HCEC 1CT (cell line): Measurements from ENCODE around the gene NOC3L.

ENCODE experiments used
- DNase-seq: peaks from one replicate; pipeline ENCODE4 v3.0.0-alpha.2; 2017

NOC3L gene

DNA sequence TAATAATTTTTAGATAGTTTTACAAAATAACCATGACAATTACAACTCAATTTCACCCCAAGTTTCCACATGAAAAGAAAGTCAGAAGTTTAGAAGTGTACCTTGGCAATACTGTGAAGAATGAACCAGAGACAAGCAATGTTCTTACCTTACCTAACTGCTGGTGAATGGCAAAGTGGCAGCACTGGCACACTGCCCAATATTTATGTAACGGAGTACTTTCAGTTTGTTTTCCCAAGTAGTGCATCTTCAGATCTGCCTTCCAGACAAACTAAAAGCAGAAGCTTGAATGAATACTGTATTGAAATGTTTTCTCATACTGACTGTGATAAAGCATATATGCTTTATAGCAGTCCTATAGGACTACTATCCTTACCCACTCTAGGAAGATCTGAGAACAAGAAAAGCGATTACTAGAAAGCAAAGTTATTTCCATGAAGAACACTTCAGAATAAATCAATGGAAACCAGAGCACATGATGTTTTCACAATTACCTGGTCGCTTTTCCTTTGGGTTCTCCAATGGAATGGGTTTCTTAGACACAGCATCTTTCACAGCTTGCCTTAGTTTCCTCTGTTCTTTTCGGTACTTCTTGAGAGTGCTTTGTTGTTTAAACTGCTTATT lies 1.5 kb downstream of the NOC3L start:
- DNase-seq: no peak

DNA sequence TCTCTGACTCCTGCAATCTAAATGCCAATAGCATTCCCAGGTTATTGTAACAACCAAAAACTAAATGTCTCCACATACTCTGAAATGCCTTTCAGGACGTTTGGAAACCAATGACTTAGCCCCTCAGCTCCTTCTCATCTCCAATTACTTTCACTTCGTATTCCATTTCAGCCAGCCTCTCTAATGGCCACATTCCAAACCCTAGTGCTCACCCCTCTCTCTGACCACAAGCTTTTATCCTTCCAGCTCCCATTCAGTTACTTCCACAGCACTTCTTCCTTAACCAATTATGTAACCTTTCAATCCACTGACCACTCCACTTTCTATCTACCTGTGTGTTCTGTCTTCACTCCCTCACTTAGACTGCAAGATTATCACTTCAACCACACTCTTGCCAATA lies 4.3 kb downstream of the NOC3L start:
- peak; percentile 90 for DNase-seq

DNA sequence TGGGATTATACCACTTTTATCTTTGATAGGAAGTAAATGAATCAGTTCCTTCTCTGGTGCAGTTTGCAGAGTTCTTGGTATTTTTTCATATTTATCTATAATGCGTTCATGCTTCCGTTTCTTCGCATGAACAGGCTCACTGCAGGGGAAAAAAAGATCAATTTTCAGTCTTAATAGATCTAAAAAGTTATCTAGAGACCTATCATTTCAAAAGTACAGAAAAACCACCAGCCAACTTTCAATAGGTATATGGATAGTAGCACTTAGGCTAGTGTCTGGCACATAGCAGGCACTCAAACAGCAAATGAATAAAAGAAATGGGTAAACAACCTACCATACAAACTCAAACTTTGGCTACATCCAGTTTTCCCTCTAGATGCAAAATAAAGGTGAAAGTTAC lies 5.5 kb downstream of the NOC3L start:
- no peak for DNase-seq

DNA sequence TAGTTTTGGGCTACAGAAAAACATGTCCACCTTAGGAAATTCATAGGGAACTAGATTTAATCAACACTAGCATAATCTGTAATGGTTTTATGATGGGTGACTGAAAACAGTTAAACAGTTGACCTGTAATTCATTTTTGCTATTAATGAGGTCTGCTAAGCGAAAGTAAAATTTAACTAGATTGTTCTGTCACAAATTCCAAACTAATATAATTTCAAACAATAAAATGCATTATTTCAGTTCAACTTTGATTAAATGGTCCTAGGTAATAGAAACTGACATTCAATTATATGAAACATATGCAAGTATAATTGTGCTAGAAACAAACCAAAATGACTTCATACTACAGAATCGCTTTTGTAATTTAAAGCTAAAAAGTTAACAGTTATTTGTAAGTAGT lies 6.9 kb downstream of the NOC3L start:
- no peak for DNase-seq

DNA sequence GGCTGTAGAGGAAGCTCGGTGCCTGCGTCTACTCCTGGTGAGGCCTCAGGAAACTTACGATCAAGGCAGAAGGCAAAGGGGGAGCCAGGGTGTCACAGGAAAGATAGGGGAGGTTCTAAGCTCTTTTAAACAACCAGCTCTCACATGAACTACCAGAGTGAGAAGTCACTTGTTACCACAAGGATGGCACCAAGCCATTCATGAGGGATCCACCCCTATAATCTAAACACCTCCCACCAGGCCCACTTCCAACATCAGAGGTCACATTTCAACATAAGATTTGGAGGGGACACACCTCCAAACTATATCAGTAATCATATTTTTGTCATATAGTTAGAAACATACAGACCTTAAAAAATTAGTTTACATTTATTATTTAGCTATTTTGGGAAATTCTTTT lies 9.4 kb downstream of the NOC3L start:
- no peak for DNase-seq

DNA sequence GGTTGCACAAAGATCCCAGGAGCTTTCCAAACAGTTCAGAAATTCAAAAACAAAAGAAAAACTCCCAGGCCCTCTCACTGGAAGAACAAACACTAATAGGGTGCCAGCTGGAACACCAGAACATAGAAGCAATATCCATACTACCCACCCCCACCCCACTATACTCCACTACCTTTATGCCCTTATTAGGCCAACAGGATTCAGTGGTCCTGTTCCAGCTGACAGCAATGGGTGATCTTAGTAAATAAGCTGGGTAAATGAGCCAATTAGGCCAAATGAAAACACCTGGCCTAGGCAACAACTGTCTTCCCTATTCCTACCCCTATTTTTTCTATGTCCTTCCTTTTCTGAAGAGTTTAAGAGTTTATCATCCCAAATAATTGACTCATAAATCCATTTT lies 11.7 kb downstream of the NOC3L start:
- no peak for DNase-seq

DNA sequence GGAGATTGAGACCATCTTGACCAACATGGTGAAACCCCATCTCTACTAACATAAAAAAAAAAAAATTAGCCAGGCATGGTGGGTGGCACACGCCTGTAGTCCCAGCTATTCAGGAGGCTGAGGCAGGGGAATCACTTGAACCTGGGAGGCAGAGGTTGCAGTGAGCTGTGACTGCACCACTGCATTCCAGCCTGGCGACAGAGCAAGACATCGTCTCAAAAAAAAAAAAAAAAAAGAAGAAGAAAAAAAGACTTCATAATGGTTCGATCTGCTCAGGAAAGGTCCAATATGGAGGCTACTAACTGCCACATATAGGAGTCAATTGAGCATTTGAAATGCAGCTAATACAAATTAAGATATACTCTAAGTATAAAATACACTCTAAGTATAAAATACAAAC lies 12.2 kb downstream of the NOC3L start:
- peak; percentile 8 for DNase-seq

DNA sequence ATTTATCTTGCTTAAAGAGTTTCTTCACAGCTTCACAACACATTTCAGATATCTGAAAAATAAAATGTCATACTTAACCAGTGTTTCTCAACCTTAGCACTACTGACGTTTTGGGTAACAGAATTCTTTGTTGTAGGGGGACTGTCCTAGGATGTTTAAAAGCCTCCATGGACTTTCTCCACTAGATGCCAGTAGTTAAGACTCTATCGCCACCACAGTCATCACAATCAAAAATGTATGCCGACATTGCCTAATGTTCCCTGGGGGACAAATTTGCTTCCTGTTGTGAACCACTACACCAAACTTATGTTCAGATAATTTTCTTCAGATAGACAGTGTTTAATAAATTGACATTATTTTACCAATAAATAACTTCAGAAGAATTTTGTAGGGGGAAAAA lies 13.4 kb downstream of the NOC3L start:
- DNase-seq: peak; percentile 7

DNA sequence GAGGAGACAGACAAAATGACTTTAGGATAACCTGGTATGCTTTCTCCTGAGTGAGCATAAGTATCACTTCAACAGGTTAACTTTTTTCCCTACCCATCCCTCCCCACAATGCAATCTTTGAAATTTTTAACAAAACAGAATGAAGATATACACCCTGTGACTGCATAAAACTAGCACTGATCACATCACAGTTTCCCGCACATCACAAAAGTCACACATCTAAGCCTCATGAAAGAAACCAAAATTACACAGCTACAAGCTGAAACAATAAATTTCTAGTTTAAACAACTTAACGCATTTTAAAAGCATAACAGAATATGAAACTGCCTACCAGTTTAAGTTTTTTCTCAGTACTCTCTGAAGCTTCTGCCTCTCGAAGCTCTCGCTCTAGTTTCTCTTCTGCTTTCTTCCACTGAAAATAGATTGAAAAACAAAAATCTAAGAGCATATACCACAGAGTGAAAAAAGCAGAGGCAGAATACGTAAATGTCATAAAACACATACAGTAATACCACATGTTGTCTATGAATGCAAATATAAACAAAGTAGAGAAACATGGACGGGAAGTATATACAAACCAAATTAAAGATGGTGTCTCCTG lies 18.1 kb downstream of the NOC3L start:
- no peak for DNase-seq

DNA sequence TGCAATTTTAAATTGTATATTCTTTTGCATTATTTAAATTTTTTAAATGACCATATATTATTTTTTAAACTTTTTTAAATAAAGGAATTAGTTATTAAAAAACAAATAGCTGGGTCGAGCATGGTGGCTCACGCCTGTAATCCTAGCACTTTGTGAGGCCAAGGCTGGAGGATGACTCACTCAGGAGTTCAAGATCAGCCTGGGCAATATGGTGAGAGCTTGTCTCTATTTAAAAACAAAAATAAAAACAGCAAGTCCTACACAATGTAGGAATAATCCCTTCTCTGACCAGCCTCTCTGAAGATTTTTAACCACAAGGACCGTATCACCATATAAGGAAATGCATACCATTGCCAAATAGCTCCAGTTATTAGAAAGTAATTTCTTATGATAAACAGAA lies 19.6 kb downstream of the NOC3L start:
- DNase-seq: peak; percentile 42

DNA sequence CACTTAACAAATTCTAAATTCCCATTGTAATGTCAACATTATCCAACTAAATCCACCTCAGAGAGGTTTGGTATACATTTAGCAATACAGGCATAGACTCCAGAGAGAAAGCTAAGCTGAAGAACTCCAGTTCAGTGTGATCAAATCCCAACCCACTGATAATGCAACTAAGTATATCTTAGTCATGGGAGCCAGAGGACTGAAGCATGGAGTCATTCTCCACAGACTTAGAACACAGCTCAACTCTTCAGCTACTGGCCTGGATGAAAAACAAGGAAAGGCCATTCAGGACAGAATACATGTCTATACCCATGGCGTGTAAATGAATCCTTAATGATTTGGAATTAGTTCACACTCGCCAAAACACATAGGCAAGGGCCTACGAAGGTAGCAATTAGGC lies 27.9 kb downstream of the NOC3L start:
- DNase-seq: no peak

DNA sequence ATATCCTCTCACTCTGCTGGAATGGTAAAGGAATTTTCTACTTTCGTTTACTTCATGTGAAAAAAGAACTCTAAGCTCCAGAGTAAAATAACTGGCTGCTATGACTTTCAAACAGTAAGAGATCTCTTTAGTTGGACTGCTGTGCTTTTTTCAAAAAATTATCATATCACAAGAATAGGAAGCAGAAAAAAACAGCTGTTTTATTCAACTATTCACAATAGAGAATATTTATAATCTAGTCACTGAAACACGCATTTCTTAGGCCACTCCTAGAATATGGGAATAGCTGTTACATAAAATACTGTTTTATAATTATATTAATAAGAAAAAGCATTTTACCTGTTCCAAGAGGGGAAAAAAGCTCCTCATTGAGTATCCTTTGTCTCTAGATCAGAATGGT lies 29.7 kb downstream of the NOC3L start:
- no peak for DNase-seq

DNA sequence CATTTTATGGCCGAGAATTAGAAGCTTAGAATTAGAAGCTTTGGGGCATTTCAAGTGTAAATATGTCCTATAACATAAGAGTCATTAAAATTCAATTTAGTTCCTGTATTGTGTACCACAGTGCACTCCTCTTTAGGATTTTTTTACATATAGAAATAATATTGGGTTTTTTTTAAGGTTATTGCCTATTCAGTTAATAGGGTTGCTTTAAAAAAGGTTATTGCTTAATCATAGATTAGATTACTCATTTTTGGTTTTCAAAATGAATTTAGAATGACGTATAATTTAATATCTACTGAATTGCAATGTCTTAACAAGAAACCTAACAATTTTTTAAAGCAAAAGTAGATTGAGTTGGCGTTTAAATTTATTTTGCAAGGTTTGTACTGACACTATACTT lies 34.1 kb downstream of the NOC3L start:
- DNase-seq: no peak

DNA sequence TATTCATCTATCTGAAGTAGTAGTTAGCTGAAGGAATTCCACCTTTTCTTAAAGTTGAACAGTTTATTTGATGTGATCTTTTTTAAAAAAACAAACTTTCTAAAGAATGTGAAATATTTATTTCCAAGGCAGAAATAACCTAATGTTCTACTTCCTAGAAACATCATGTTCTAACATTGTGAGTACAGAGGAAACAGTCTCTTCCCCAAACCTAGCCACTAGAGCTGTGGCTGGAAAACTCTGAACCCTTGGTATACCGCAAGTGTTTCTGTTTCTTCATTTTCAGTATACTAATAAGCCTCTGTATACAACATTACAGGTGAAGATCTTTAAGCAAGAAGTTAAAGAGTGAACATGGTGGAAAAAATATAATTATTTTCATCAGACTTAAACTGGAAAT lies 35.1 kb downstream of the NOC3L start:
- no peak for DNase-seq

DNA sequence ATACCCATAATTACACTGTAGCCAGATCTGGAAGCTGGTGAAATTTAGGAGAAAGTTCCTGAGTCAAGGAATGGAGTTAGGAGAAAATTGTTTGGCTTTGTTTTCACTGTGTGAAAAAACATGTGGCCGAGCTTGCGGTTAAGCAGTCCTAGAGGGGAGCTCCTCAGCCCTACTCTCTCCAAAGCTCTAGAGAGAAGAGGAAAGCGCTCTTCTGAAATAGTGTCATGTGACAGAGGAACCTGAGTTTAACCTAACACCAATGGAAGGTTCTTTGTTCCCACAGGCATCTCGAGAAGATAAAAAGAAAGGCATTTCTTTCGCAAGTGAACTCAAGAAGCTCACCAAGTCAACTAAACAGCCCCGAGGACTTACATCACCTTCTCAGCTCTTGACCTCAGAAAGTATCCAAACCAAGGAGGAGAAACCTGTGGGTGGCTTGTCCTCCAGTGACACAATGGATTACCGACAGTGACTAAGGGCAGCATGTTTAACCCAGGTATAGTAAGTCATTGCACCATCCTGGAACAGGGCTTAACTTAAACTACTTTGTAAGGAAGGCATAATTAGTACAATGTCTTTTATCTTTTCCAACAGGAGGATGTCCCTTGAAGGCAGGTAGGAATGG lies 38.0 kb downstream of the NOC3L start:
- DNase-seq: no peak

DNA sequence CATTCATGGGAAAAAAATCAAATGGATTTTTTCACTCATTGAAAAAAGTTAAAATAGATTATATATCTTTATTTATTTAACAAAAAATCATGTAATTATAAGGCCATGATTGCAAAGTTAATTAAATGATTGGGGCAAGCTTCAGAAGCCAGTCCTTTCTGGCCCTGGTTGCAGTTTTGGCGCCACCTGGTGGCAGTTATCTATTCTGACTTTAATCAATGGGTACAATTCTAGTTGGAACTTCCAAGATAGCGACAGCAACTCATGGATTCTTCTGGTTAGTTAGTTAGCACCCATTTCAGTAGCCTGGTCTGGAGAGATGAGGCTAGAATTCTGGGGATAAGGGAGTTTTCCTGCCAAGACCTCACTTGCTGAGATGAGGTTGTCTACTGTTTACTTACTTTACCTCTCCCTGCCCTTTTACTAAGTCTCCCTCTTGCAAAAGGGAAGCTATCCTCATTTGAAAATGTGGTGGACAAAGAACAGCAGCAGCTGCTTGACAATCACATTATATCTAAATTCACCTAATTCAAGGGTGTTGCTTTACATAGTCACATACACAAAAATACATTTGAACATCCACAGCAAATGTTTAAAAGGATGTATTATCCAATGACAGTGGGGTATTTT lies 42.3 kb downstream of the NOC3L start:
- peak; percentile 38 for DNase-seq

DNA sequence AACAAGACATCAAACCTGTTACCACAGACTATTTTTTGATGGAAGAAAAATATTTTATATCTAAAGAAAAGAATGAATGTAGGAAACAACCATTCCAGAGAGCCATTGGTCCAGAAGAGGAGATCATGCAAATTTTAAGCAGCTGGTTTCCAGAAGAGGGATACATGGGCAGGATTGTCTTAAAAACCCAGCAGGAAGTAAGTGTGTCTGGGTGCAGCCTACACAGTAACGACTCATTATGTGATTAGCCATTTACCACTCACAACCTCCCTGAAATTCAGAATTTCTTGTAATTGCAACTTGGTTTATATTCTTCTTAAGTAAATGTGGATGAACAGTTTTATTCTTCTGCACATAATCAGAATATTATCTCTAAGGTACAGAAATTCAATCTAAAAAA lies 46.2 kb downstream of the NOC3L start:
- DNase-seq: peak; percentile 12

DNA sequence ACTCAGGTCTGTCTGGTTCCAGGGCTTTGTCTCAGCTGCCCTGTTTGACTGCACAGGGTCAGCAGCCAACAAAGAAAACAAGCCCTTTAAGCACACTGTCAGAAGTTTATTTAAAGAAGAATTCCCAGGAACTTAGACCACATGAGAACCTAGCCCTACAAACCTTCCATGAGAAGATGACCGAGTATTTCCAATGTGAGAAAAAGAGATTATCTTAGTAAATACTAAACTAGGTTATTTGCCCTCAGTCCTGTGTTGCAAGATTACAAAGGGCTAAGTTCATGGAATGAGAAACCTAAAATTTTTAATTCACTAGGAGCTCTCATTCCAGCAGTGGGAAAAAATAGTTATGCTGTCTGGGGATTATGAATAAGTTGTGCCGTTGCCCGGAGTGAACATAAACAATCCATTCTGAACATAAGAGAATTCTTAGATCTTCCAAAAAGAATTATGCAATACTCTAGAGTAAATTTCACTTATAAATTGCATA lies 46.7 kb downstream of the NOC3L start:
- peak; percentile 72 for DNase-seq

DNA sequence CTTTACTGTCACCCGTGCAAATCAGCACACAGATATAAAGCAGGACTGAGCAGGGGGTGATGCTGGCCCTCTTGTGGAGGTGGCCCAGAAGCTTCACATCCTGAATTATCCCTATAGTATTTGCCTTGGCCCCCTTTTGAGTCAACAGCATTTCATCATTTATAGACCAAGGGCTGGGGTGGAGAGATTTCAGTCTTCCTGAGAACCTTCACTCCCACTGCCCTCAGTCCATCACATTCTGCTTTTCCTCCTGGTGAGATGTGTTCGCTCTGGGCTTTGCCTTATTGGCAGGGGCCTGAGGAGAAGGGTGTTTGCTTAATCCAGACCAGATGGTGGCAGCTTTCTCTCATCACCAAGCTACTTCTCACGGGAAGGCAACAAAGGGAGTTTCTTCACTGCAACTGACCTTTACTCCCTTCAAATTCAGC lies 47.7 kb downstream of the NOC3L start:
- no peak for DNase-seq

DNA sequence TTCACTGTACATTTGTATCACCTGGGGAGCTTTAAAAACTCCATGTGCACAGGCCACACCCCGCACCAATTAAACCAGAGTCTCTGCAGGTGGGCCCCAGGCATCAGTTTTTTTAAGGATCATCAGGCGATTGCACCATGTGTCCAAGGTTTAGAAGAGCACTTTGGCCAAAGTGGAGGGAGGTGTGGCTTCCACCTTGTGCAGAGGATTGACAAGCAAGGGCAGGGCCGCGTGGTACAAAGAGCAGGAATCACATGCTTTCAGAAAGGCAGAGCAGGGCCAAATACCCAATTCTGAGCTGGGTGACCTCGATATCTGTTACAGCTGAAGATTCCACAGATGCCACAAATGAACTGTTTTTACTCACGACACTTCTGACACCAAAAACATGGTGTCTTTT lies 52.4 kb downstream of the NOC3L start:
- DNase-seq: no peak

DNA sequence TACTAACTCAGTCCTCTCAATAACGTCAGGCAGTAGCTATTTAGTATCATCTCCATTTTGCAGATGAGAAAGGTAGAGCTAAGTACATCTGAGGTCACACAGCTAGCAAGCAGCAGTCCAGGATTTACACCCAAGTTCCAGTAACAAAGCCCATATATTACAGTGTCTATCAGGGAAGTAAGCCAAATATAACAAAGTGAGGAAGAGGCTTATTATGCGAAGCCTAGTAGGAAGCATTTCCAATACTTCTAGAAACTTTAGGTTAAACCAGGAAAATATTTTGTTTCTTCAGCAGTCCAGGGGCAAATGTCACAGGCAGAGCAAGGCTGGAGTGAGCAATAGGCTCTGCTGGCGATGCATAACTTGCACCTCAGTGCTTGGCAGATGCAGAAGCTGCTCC lies 53.9 kb downstream of the NOC3L start:
- no peak for DNase-seq

DNA sequence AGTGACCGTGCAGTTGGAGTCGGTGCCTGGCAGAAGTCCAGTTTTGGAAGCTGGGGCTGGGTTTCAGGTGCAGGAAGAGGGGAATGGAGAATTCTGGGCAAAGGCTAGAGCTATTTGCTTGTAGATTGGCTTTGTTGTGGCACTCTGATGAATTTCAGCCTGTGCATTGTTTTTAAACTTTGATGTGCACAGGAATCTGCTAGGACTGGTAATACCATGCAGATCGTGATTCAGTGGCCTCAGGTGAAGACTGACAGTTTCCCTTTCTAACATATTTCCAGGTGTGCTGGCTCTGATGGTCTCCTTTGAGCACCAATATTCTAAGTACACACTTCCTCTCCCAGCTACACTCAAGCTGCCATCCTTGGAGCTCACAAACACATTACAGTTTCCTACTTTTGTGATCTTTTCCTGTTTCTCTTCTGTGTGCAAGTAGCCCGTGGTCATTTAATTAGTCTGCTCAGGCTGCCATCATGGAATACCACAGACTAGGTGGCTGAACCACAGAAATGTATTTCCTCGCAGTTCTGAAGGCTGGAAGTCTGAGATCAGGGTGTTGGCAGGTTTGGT lies 55.6 kb downstream of the NOC3L start:
- DNase-seq: no peak

DNA sequence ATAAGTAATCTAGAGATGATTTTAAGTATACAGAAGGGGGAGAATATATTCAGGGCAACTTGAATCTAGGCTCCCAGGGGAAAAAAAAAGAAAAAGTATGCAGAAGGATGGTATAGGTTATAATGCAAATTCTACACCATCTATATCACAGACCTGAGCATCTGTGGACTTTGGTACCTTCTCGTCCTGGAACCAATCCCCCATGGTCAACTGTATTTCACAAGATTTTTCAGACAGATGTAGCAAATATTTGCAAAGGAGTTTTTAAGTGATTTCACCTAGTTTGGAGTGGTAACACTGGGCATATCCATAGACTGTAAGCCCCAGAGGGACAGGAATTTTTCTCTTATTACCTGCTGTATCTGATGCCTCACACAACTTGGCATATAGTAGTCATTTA lies 58.8 kb downstream of the NOC3L start:
- DNase-seq: no peak

DNA sequence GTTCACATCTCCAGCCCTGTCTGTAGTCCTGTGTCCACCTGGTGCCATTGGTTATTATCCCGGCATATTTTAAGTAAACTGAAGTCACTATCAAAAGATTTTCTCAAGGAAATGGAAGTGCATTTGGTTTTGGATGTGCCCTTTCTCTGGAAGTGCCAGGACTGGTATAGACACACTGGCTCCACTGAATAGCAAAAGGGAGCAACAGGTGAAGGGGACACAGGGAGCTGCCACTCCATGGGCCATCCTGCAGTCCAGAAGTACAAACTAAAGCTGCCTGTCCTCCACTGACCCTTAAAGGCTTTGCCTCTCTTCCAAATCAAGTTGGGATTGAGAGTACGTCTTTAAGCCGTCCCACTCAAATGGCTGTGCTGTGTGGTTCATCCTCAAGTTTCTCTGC lies 62.7 kb downstream of the NOC3L start:
- no peak for DNase-seq
